GM13976 (cell line): ENCODE results near the gene CACNA1E.

Experiments used
- DNase-seq: peaks from one replicate; pipeline ENCODE4 v3.0.0; 2012; ENCODE audit warnings: low spot score
- CTCF ChIP-seq: IDR thresholded peaks from 2 replicates; pipeline ENCODE4 v1.5.1; 2012; ENCODE audit warnings: borderline replicate concordance, mild to moderate bottlenecking; ENCODE audit not compliant: insufficient read depth; ENCODE audit errors: extremely low read depth, missing control alignments, control extremely low read depth
- in situ Hi-C: fragments of 300-500 bp; cut with MboI; formaldehyde crosslinking; loops from one replicate; pipeline ENCODE4 v1.12.0; 2022; ENCODE audit warnings: low sequenced_read_pairs, mixed read lengths, inconsistent platforms; ENCODE audit not compliant: unreplicated experiment

The CACNA1E gene

GRCh38 chr1:181583598-181583997 is 100.3 kb downstream of the CACNA1E start:
- in situ Hi-C loops: no loop called here
- TF ChIP-seq CTCF: no peak
- no peak for DNase-seq

- in situ Hi-C loops: no loop called here
- TF ChIP-seq CTCF: no peak
- peak; percentile 36 for DNase-seq
Observed at GRCh38 chr1:181587870-181588438, 104.6 kb downstream of the CACNA1E start.

GRCh38 chr1:181588631-181589030 is 105.3 kb downstream of the CACNA1E start:
- no peak for DNase-seq
- in situ Hi-C loops: no loop called here
- no peak for TF ChIP-seq CTCF

GRCh38 chr1:181592255-181592859 is 109.0 kb downstream of the CACNA1E start:
- TF ChIP-seq CTCF: no peak
- no peak for DNase-seq
- in situ Hi-C loops: no loop called here

- in situ Hi-C loops: no loop called here
- no peak for TF ChIP-seq CTCF
- DNase-seq: no peak
Observed at GRCh38 chr1:181593042-181593441, 109.7 kb downstream of the CACNA1E start.

GRCh38 chr1:181594553-181594952 is 111.2 kb downstream of the CACNA1E start:
- in situ Hi-C loops: no loop called here
- no peak for TF ChIP-seq CTCF
- no peak for DNase-seq
